ENCODE measurements around the gene TRPM5. TPM values are rescaled to one million over a fixed set of nuclear protein-coding genes. Genes with fewer than 3 reads are reported as not detected.

TRPM5 gene
- total and polyA plus RNA-seq, 2 donors (not counting 1 experiment from before 2014, with no cell fraction given): 0.03 TPM; not detected in 1

DNA sequence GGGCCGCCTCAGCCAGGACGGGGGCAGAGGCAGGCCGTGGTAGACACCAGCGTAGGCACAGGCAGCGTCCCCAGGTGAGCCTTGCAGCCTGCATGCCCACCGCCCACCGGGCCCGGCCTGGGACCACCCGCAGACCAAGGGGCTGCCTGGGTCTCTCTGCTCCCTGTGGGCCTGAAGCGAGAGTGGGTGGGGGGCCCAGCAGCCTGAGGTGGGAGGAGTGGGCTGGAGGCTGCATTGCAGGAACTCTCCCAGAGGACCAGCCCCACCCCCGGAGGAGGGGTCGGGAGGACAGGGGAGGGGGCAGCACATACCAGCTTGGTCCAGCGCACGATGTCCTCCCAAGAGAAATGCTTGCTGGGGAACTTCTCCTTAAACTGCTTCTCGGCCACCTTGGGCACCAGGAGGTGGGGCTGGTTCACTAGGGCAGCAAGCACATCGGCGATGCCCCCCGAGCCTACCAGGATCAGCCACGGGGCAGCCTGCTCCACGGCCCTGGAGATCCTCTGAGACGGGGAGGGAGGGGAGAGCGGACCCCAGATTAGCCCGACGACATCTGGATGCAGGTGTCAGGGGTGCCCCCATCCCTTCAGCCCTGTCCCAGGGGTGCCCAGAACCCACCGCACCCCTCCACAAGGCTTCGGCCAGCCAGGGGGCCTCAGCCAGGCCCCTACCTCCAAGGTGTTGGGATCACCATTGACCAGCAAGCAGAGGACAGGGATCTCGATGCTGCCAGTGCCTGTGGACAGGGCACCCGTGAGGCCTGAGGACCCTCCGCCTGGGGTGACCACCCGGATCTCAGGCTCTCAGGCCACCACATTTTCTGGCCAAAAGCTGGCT is 26.2 kb downstream of the TRPM5 start:
- no peak overlapping the region for H3K4me3 ChIP-seq (ENCODE audit: control extremely low read depth in 1 of 5, extremely low read depth in 1 of 5, insufficient read depth in 1 of 5, low read depth in 2 of 5, low read length in 4 of 5)
- H3K36me3 ChIP-seq (replicated peaks in 1 of 2; ENCODE audit: control extremely low read depth in 1 of 2, control insufficient read depth in 1 of 2, extremely low read depth in 1 of 2, insufficient read depth in 2 of 2, low read length in 1 of 2): no peaks in the 10 kb centered on the region
- POLR2A ChIA-PET: no interaction called here
- peaks cover 5 to 15% of the 10 kb centered on the region in 2 donors for H3K4me1 ChIP-seq (ENCODE audit: control insufficient read depth in 2 of 2, insufficient read depth in 2 of 2, low read length in 2 of 2)
- H3K79me2 ChIP-seq (ENCODE audit: control insufficient read depth, insufficient read depth, low read length): no peaks in the 10 kb centered on the region
- TF ChIP-seq EZH2 (IDR thresholded peaks at IDR 0.05; ENCODE audit: borderline replicate concordance, insufficient read depth, low read depth, low read length, poor library complexity, severe bottlenecking): no peak
- TF ChIP-seq, protein P1, sequence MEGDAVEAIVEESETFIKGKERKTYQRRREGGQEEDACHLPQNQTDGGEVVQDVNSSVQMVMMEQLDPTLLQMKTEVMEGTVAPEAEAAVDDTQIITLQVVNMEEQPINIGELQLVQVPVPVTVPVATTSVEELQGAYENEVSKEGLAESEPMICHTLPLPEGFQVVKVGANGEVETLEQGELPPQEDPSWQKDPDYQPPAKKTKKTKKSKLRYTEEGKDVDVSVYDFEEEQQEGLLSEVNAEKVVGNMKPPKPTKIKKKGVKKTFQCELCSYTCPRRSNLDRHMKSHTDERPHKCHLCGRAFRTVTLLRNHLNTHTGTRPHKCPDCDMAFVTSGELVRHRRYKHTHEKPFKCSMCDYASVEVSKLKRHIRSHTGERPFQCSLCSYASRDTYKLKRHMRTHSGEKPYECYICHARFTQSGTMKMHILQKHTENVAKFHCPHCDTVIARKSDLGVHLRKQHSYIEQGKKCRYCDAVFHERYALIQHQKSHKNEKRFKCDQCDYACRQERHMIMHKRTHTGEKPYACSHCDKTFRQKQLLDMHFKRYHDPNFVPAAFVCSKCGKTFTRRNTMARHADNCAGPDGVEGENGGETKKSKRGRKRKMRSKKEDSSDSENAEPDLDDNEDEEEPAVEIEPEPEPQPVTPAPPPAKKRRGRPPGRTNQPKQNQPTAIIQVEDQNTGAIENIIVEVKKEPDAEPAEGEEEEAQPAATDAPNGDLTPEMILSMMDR (IDR thresholded peaks at IDR 0.05): no peak
- no peak overlapping the region for H2AFZ ChIP-seq (ENCODE audit: insufficient read depth, low read depth, low read length, poor library complexity, severe bottlenecking)
- intact Hi-C loops (cut with micrococcal nuclease): no loop called here
- Mint-ChIP-seq H3K4me3 (no peak overlapping the region), H3K27me3 (no peaks in the 10 kb centered on the region), H3K27ac (no peak overlapping the region), H3K4me1 (peaks cover 3% of the 10 kb centered on the region), H3K9me3 (ENCODE audit: insufficient read depth) (no peaks in the 10 kb centered on the region)
- H3K27ac ChIP-seq (ENCODE audit: low read length in 2 of 2): no peak overlapping the region
- peaks cover 0 to 2% (median 0%) of the 10 kb centered on the region in 3 donors for H3K9me3 ChIP-seq (ENCODE audit: control extremely low read depth in 1 of 3, control insufficient read depth in 2 of 3, insufficient read depth in 1 of 3, low read length in 2 of 3)
- no peak overlapping the region for H3K4me2 ChIP-seq (replicated peaks; ENCODE audit: low read depth, low read length, poor library complexity, severe bottlenecking)
- DNase-seq (no peak), ATAC-seq (ENCODE audit: low read depth) (no peak)
- peaks cover 0 to 3% (median 0%) of the 10 kb centered on the region in 4 experiments for H3K27me3 ChIP-seq (replicated peaks in 1 of 4; ENCODE audit: control extremely low read depth in 1 of 4, control insufficient read depth in 3 of 4, insufficient read depth in 4 of 4, low read length in 3 of 4)
- no peaks in the 10 kb centered on the region for H4K20me1 ChIP-seq (ENCODE audit: control insufficient read depth, insufficient read depth, low read length, poor library complexity, severe bottlenecking)
- CTCF ChIA-PET: interaction anchor here (0.9 to 11.1 kb wide), 7 partner anchors 18 to 471 kb away, joined by 3 to 583 read pairs (median 38); partner anchors contain the start of genes C11orf21, CD81, TSPAN32 and TSSC4
- no peak overlapping the region for H3K9ac ChIP-seq (ENCODE audit: low read length)
- 90% methylated on average over 23 of the region's 30 CpGs for WGBS (ENCODE audit: insufficient coverage)

DNA sequence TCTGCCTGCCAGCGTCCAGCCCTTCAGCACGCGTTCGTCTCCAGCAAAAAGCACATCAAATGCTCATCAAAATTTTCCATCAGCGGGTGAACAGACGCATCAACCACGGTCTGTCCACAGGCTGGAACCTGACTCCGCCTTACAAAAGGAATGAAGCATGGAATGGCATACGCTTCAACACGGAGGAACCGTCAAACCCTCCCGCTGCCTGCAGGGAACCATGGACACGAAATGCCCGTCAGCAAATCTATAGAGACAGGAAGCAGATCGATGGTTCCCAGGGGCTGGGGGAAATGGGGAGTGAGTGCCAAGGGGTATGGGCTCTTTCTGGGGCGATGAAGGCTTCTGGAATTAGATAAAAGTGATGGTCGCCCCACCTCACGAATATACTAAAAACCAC is 27.5 kb downstream of the TRPM5 start:
- DNase-seq (no peak), ATAC-seq (ENCODE audit: low read depth) (no peak)
- Histone ChIP-seq H3K36me3 (replicated peaks in 1 of 2; ENCODE audit: control extremely low read depth in 1 of 2, control insufficient read depth in 1 of 2, extremely low read depth in 1 of 2, insufficient read depth in 2 of 2, low read length in 1 of 2) (no peaks in the 10 kb centered on the region), H3K9ac (ENCODE audit: low read length) (no peak overlapping the region), H3K9me3 (ENCODE audit: control extremely low read depth in 1 of 3, control insufficient read depth in 2 of 3, insufficient read depth in 1 of 3, low read length in 2 of 3) (peaks cover 0 to 2% (median 0%) of the 10 kb centered on the region in 3 donors), H3K27ac (ENCODE audit: low read length in 2 of 2) (no peak overlapping the region), H3K27me3 (replicated peaks in 1 of 4; ENCODE audit: control extremely low read depth in 1 of 4, control insufficient read depth in 3 of 4, insufficient read depth in 4 of 4, low read length in 3 of 4) (peaks cover 0 to 3% (median 0%) of the 10 kb centered on the region in 4 experiments), H3K4me3 (ENCODE audit: control extremely low read depth in 1 of 5, extremely low read depth in 1 of 5, insufficient read depth in 1 of 5, low read depth in 2 of 5, low read length in 4 of 5) (no peak overlapping the region), H3K79me2 (ENCODE audit: control insufficient read depth, insufficient read depth, low read length) (no peaks in the 10 kb centered on the region), H2AFZ (ENCODE audit: insufficient read depth, low read depth, low read length, poor library complexity, severe bottlenecking) (no peak overlapping the region), H3K4me2 (replicated peaks; ENCODE audit: low read depth, low read length, poor library complexity, severe bottlenecking) (no peak overlapping the region), H4K20me1 (ENCODE audit: control insufficient read depth, insufficient read depth, low read length, poor library complexity, severe bottlenecking) (no peaks in the 10 kb centered on the region), H3K4me1 (ENCODE audit: control insufficient read depth in 2 of 2, insufficient read depth in 2 of 2, low read length in 2 of 2) (peaks cover 5 to 15% of the 10 kb centered on the region in 2 donors)
- H3K4me1 Mint-ChIP-seq: peaks cover 3% of the 10 kb centered on the region
- no peaks in the 10 kb centered on the region for H3K27me3 Mint-ChIP-seq
- ChIA-PET CTCF (interaction anchor here (1.0 to 11.1 kb wide), 3 partner anchors 112 to 472 kb away, joined by 3 to 583 read pairs (median 95); partner anchors contain the start of genes C11orf21 and TSPAN32), POLR2A (interaction anchor here (0.6 kb wide), 1 partner anchor 33 kb away, joined by 6 read pairs; no protein-coding TSS in a partner anchor)
- intact Hi-C loops (cut with micrococcal nuclease): no loop called here
- H3K4me3 Mint-ChIP-seq: no peak overlapping the region
- no peaks in the 10 kb centered on the region for H3K9me3 Mint-ChIP-seq (ENCODE audit: insufficient read depth)
- 88% methylated on average over 15 of the region's 18 CpGs for WGBS (ENCODE audit: insufficient coverage)
- TF ChIP-seq EZH2 (IDR thresholded peaks at IDR 0.05; ENCODE audit: borderline replicate concordance, insufficient read depth, low read depth, low read length, poor library complexity, severe bottlenecking): no peak
- TF ChIP-seq, protein P1 (IDR thresholded peaks at IDR 0.05): no peak
- no peak overlapping the region for H3K27ac Mint-ChIP-seq
